Hepatocyte (in vitro differentiated cells): ENCODE results near the gene POGK.

ENCODE experiments used
- EZH2 ChIP-seq: fragments of 200-600 bp; sonication (generic); IDR thresholded peaks from 2 replicates; pipeline ENCODE4 v1.6.1; 2016; ENCODE audit warnings: antibody characterized with exemption, mild to moderate bottlenecking, borderline replicate concordance
- EZH2phosphoT487 ChIP-seq: fragments of 200-600 bp; sonication (generic); IDR thresholded peaks from one replicate; pipeline ENCODE4 v1.6.1; 2018; ENCODE audit warnings: antibody characterized with exemption, mild to moderate bottlenecking, low read depth, moderate library complexity; ENCODE audit not compliant: unreplicated experiment, severe bottlenecking
- TF ChIP-seq, protein P1 (sequence below): fragments of 200-600 bp; sonication (generic); IDR thresholded peaks from 2 replicates; pipeline ENCODE4 v1.5.1; 2016; ENCODE audit warnings: antibody characterized with exemption, mild to moderate bottlenecking; ENCODE audit not compliant: poor library complexity

DNA sequence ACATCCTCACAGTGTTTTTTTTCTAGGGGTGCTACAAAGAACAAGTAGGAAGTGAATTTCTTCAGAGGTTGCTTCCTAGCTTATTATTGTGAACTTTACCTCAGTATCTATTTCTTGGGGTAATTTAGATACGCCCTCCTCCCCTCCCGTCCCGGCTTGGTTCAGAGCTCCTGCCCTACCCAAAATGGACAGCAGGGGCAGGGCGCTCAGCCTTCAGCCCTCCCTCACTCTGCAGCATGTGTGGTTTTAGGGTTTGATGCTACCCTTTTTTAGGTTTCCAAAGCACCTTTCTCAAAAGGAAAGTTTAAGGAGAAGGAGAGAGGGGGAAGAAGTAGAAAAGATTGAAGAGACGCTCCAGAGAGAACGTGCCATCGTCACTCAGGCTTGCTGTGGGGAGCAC is 16.9 kb upstream of the POGK start:
- TF ChIP-seq EZH2 (no peak), EZH2phosphoT487 (no peak)
- TF ChIP-seq, protein P1, sequence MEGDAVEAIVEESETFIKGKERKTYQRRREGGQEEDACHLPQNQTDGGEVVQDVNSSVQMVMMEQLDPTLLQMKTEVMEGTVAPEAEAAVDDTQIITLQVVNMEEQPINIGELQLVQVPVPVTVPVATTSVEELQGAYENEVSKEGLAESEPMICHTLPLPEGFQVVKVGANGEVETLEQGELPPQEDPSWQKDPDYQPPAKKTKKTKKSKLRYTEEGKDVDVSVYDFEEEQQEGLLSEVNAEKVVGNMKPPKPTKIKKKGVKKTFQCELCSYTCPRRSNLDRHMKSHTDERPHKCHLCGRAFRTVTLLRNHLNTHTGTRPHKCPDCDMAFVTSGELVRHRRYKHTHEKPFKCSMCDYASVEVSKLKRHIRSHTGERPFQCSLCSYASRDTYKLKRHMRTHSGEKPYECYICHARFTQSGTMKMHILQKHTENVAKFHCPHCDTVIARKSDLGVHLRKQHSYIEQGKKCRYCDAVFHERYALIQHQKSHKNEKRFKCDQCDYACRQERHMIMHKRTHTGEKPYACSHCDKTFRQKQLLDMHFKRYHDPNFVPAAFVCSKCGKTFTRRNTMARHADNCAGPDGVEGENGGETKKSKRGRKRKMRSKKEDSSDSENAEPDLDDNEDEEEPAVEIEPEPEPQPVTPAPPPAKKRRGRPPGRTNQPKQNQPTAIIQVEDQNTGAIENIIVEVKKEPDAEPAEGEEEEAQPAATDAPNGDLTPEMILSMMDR = no peak
